T-helper 1 cell treated with Interleukin-12 subunit alpha and Interleukin-12 subunit beta and Interleukin-4 antibody, amounts not matched to agents 30 ng/mL and 1 ng/mL, for 36 hours (primary cell): Measurements from ENCODE around the gene FAR2. TPM values are rescaled to one million over a fixed set of nuclear protein-coding genes. Genes with fewer than 3 reads are reported as not detected.

Experiments
- intact Hi-C: fragments of 100-400 bp; cut with micrococcal nuclease; formaldehyde crosslinking; loops from one replicate; pipeline ENCODE4 v1.15.1; 2024
- total RNA-seq: library from RNA; stranded (reverse); gene quantifications from 2 replicates; pipeline ENCODE4 v1.2.3, GENCODE V29; 2022

FAR2 gene
- total RNA-seq, 1 donor from 2014 or later, result 11.3 TPM

- intact Hi-C loops, result no loop called here
Observed at GRCh38 chr12:29201296-29201695, 52.2 kb downstream of the FAR2 start.

GRCh38 chr12:29201746-29202145 is 52.7 kb downstream of the FAR2 start:
- intact Hi-C loops, result no loop called here

GRCh38 chr12:29204521-29204920 is 55.4 kb downstream of the FAR2 start:
- intact Hi-C loops, result no loop called here

GRCh38 chr12:29207120-29207519 is 58.0 kb downstream of the FAR2 start:
- intact Hi-C loops, result no loop called here

GRCh38 chr12:29208060-29208459 is 59.0 kb downstream of the FAR2 start:
- intact Hi-C loops, result no loop called here

GRCh38 chr12:29208936-29209701 is 60.0 kb downstream of the FAR2 start:
- intact Hi-C loops, result no loop called here

GRCh38 chr12:29211696-29212095 is 62.6 kb downstream of the FAR2 start:
- intact Hi-C loops, result no loop called here

GRCh38 chr12:29212682-29213403 is 63.8 kb downstream of the FAR2 start:
- intact Hi-C loops, result no loop called here

- intact Hi-C loops, result no loop called here
Observed at GRCh38 chr12:29216266-29216665, 67.2 kb downstream of the FAR2 start.

GRCh38 chr12:29216797-29217575 is 67.9 kb downstream of the FAR2 start:
- intact Hi-C loops, result no loop called here

- intact Hi-C loops, result no loop called here
Observed at GRCh38 chr12:29220632-29221336, 71.7 kb downstream of the FAR2 start.

- intact Hi-C loops, result no loop called here
Observed at GRCh38 chr12:29222200-29222599, 73.1 kb downstream of the FAR2 start.

- intact Hi-C loops, result no loop called here
Observed at GRCh38 chr12:29223426-29223825, 74.3 kb downstream of the FAR2 start.

GRCh38 chr12:29223956-29224543 is 75.0 kb downstream of the FAR2 start:
- intact Hi-C loops, result no loop called here

- intact Hi-C loops, result no loop called here
Observed at GRCh38 chr12:29224572-29224971, 75.5 kb downstream of the FAR2 start.

GRCh38 chr12:29225834-29226233 is 76.8 kb downstream of the FAR2 start:
- intact Hi-C loops, result no loop called here

- intact Hi-C loops, result no loop called here
Observed at GRCh38 chr12:29226616-29227015, 77.5 kb downstream of the FAR2 start.

GRCh38 chr12:29228474-29229157 is 79.5 kb downstream of the FAR2 start:
- intact Hi-C loops, result no loop called here

- intact Hi-C loops, result no loop called here
Observed at GRCh38 chr12:29229158-29229505, 80.1 kb downstream of the FAR2 start.

GRCh38 chr12:29229937-29230336 is 80.9 kb downstream of the FAR2 start:
- intact Hi-C loops, result no loop called here
